Endothelial cell of umbilical vein (primary cell): ENCODE results near the gene PRIM2. TPM values are rescaled to one million over a fixed set of nuclear protein-coding genes. Genes with fewer than 3 reads are reported as not detected.

Source experiments
- BruUV-seq: library from RNA; stranded (reverse); fragments of 400-500 nt; replicated peaks from 2 replicates; lab custom pipeline; 2021; lab: Mats Ljungman, UMichigan
- CTCF ChIA-PET: fragments of 300-600, 350-600 bp; sonication (Branson Sonifier 250); formaldehyde crosslinking; loops from one replicate; lab custom pipeline; 2021; ENCODE audit warnings: antibody characterized with exemption, inconsistent platforms; lab: Charles Lee
- POLR2A ChIA-PET: fragments of 300-600, 350-600 bp; sonication (Branson Sonifier 250); formaldehyde crosslinking; loops from one replicate; lab custom pipeline; 2021; ENCODE audit warnings: antibody characterized with exemption, inconsistent platforms; lab: Charles Lee
- DNase-seq: peaks from one replicate; pipeline ENCODE4 v3.0.0-alpha.2; 2011; ENCODE audit warnings: low read depth, low spot score
- FAIRE-seq: peaks from 2 replicates; lab custom pipeline; 2011; peaks lifted over from hg19 to GRCh38; lab: Jason Lieb, UNC
- H2AFZ ChIP-seq: 2 replicates; pipeline ENCODE4 v1.6.0; 2012; ENCODE audit warnings: low read depth, low read length, control low read depth, inconsistent platforms
- H3K27ac ChIP-seq: 2 replicates; pipeline ENCODE4 v1.5.1; 2011; ENCODE audit warnings: low read depth, mild to moderate bottlenecking, control low read depth, low read length, moderate library complexity; ENCODE audit not compliant: insufficient read depth
- H3K27me3 ChIP-seq, 2 experiments: 2 replicates each; pipeline versions ENCODE4 v1.6.0 to v1.6.1; 2011; ENCODE audit warnings: low read length in 2 of 2, mixed read lengths in 1 of 2; ENCODE audit not compliant: control insufficient read depth in 2 of 2, insufficient read depth in 2 of 2
- H3K36me3 ChIP-seq, 2 experiments: 2 replicates in 1 of 2; 3 replicates in 1 of 2; pipeline ENCODE4 v1.5.1; 2011; ENCODE audit warnings: low read length in 2 of 2, mild to moderate bottlenecking in 1 of 2, moderate library complexity in 1 of 2; ENCODE audit not compliant: control insufficient read depth in 2 of 2, insufficient read depth in 2 of 2; ENCODE audit errors: extremely low read depth in 1 of 2
- H3K4me1 ChIP-seq: 3 replicates; pipeline ENCODE4 v1.5.1; 2011; ENCODE audit warnings: mild to moderate bottlenecking, low read length; ENCODE audit not compliant: control insufficient read depth, insufficient read depth; ENCODE audit errors: extremely low read depth
- H3K4me2 ChIP-seq: 2 replicates; pipeline ENCODE4 v1.6.1; 2011; ENCODE audit warnings: low read length, control low read depth, mixed read lengths; ENCODE audit not compliant: insufficient read depth
- H3K4me3 ChIP-seq, 3 experiments: fragments of 200-600 bp in 1 of 3; sonication (generic), shearing (Covaris generic) in 1 of 3; replicated peaks in 1 of 3; 2 replicates each; pipeline ENCODE4 v1.5.1; 2011 to 2016; ENCODE audit warnings: control low read depth in 3 of 3, low read length in 3 of 3, mild to moderate bottlenecking in 2 of 3, inconsistent platforms in 1 of 3, low read depth in 1 of 3, moderate library complexity in 1 of 3; ENCODE audit not compliant: insufficient read depth in 1 of 3
- H3K79me2 ChIP-seq: 2 replicates; pipeline ENCODE4 v1.6.0; 2012; ENCODE audit warnings: low read length, inconsistent platforms; ENCODE audit not compliant: control insufficient read depth, insufficient read depth
- H3K9ac ChIP-seq: replicated peaks from 2 replicates; pipeline ENCODE3; 2011; ENCODE audit warnings: low read length, control low read depth; ENCODE audit not compliant: insufficient read depth; ENCODE audit errors: extremely low read depth
- H3K9me1 ChIP-seq: replicated peaks from 3 replicates; pipeline ENCODE4 v1.6.0; 2011; ENCODE audit warnings: mild to moderate bottlenecking, low read length; ENCODE audit not compliant: control insufficient read depth, insufficient read depth; ENCODE audit errors: extremely low read depth
- H3K9me3 ChIP-seq: replicated peaks from 2 replicates; pipeline ENCODE4 v1.5.1; 2012; ENCODE audit warnings: low read length, inconsistent platforms; ENCODE audit not compliant: control insufficient read depth, insufficient read depth
- H4K20me1 ChIP-seq: replicated peaks from 2 replicates; pipeline ENCODE3; 2011; ENCODE audit warnings: mild to moderate bottlenecking, low read length; ENCODE audit not compliant: control insufficient read depth, insufficient read depth; ENCODE audit errors: extremely low read depth
- FOS ChIP-seq: IDR thresholded peaks from 2 replicates; pipeline ENCODE4 v1.6.1; 2011; ENCODE audit warnings: mild to moderate bottlenecking, low read length, moderate library complexity, borderline replicate concordance; ENCODE audit not compliant: insufficient read depth
- GATA2 ChIP-seq: IDR thresholded peaks from 2 replicates; pipeline ENCODE4 v1.7.0; 2011; ENCODE audit warnings: low read depth, mild to moderate bottlenecking, moderate library complexity, mixed read lengths, low read length; ENCODE audit not compliant: insufficient read length, insufficient read depth
- JUN ChIP-seq: IDR thresholded peaks from 2 replicates; pipeline ENCODE4 v1.6.1; 2011; ENCODE audit warnings: borderline replicate concordance, low read depth; ENCODE audit not compliant: insufficient read length, insufficient read depth
- MYC ChIP-seq: IDR thresholded peaks from one replicate; pipeline ENCODE4 v1.6.1; 2011; ENCODE audit warnings: mild to moderate bottlenecking, low read depth, low read length
- POLR2AphosphoS5 ChIP-seq: IDR thresholded peaks from 2 replicates; pipeline ENCODE4 v1.6.1; 2012; ENCODE audit warnings: low read depth, mild to moderate bottlenecking, control low read depth, low read length, moderate library complexity; ENCODE audit not compliant: insufficient read depth
- dilution Hi-C: fragments of 300-500 bp; cut with MboI; formaldehyde crosslinking; loops from one replicate; pipeline ENCODE4 v1.15.0; 2019; ENCODE audit warnings: low sequenced_read_pairs; ENCODE audit not compliant: extremely low pct_ligation_motif_present
- intact Hi-C: fragments of 100-400 bp; cut with micrococcal nuclease; formaldehyde crosslinking; loops from one replicate; pipeline ENCODE4 v1.10.0; 2022
- polyA plus RNA-seq, 4 experiments: library from polyadenylated mRNA; depleted of rRNA in 3 of 4; stranded (reverse) in 3 of 4; unstranded in 1 of 4; fragments of >200 nt; gene quantifications; 2 replicates each; pipeline versions ENCODE4 v1.2.1 to v1.2.3, GENCODE V29; 2011 to 2012; ENCODE audit warnings: missing spikeins in 1 of 4
- total RNA-seq: library from RNA; stranded (reverse); gene quantifications from 2 replicates; pipeline ENCODE4 v1.2.3, GENCODE V29; 2021
- TF ChIP-seq, protein P1 (sequence below): IDR thresholded peaks from 2 replicates; pipeline ENCODE4 v1.6.1; 2011; ENCODE audit not compliant: insufficient read depth, insufficient read length

The PRIM2 gene
- total and polyA plus RNA-seq, 2 donors (not counting 3 experiments of a cell fraction or from before 2014, with no cell fraction given) = 5.3 to 21.0 TPM

DNA sequence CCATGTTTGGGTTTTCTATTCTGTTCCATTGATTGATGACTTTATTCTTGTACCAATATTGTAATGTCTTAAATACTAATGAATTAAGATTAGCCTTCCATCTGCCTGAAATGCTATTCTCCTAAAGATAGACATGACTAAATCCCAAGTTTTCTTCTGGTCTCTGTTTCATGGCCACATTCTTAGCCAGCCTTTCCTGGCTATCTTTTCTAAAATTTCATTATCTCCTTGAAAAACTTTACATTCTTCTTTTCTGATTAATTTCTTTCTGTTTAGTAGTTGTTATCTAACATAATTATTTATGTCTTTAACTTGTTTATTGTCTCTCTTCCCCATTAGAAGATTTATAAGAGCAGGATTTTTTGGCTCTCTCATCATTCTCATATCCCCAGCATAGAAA, 4.4 kb upstream of the PRIM2 start:
- no peak overlapping the region for H3K4me2 ChIP-seq
- no peaks in the 10 kb centered on the region for H3K9me1 ChIP-seq
- H3K36me3 ChIP-seq = no peaks in the 10 kb centered on the region
- peak overlapping the region; percentile 96 for H2AFZ ChIP-seq
- no TSS peak for BruUV-seq
- no peaks in the 10 kb centered on the region for H4K20me1 ChIP-seq
- H3K4me3 ChIP-seq = no peak overlapping the region
- H3K79me2 ChIP-seq = peaks cover 5% of the 10 kb centered on the region
- peak overlapping the region; percentile 79 for H3K27ac ChIP-seq
- intact Hi-C loops = loop anchor here (10.0 kb wide), 1 partner anchor 668 kb away; the partner anchor contains the start of gene DST
- no peaks in the 10 kb centered on the region for H3K9me3 ChIP-seq
- POLR2A ChIA-PET = no interaction called here
- no peak for DNase-seq
- CTCF ChIA-PET = interaction anchor here (1.1 to 4.8 kb wide), 9 partner anchors 8 to 410 kb away, joined by 3 to 170 read pairs (median 7); partner anchors contain the start of genes BEND6 and RAB23
- H3K9ac ChIP-seq = peak overlapping the region; percentile 48
- H3K27me3 ChIP-seq = no peaks in the 10 kb centered on the region
- TF ChIP-seq FOS (no peak), POLR2AphosphoS5 (no peak), GATA2 (no peak)
- no peak for FAIRE-seq
- H3K4me1 ChIP-seq = peaks cover 27% of the 10 kb centered on the region
- dilution Hi-C loops = loop anchor here (25.0 kb wide), 1 partner anchor 701 kb away; no protein-coding TSS in a partner anchor

DNA sequence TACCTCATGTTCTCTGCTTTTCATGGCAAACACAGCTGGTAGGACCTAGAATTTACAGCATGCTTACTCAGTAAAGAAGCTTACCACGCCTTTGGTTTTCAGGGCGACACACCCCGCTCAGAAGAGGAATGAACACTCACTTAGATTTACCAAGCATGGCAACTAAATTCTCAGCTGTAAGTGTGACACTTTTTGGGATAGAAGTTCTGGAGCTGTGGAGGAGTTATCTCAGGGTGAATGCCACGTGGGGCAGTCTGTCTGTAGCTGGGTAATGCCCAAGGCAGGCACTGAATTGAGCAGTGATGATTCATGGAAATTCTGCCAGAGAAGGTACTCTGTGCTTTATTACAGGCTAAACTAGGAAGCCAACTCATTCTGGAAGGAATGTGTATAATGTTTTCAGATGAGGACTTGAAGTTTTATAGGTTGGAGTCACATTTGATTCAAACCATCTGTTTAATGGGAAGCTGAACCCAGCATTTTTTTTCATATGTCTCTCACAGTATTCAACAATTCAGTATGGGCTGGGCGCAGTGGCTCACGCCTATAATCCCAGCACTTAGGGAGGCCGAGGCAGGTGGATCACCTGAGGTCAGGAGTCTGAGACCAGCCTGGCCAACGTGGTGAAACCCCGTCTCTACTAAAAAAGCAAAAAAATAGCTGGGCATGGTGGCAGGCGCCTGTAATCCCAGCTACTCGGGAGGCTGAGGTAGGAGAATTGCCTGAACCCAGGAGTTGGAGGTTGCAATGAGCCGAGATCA, 3.5 kb upstream of the PRIM2 start:
- FAIRE-seq (peak; percentile 52), DNase-seq (peak; percentile 88)
- Histone ChIP-seq H3K9me3 (no peaks in the 10 kb centered on the region), H2AFZ (peak overlapping the region; percentile 96), H3K79me2 (peaks cover 11% of the 10 kb centered on the region), H3K9ac (peak overlapping the region; percentile 48), H4K20me1 (no peaks in the 10 kb centered on the region), H3K9me1 (no peaks in the 10 kb centered on the region), H3K36me3 (no peaks in the 10 kb centered on the region), H3K4me1 (peaks cover 34% of the 10 kb centered on the region), H3K27me3 (no peaks in the 10 kb centered on the region), H3K4me2 (peak overlapping the region; percentile 38), H3K27ac (peak overlapping the region; percentile 79), H3K4me3 (no peak overlapping the region)
- POLR2A ChIA-PET = interaction anchor here (1.4 kb wide), 2 partner anchors 48 to 359 kb away, joined by 3 to 4 read pairs; partner anchors contain the start of gene BEND6
- TF ChIP-seq, protein P1, sequence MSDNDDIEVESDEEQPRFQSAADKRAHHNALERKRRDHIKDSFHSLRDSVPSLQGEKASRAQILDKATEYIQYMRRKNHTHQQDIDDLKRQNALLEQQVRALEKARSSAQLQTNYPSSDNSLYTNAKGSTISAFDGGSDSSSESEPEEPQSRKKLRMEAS = peak; percentile 25
- peak; percentile 85 for TF ChIP-seq MYC
- TF ChIP-seq JUN = peak; percentile 76
- no peak for TF ChIP-seq POLR2AphosphoS5
- TF ChIP-seq FOS = peak; percentile 86
- CTCF ChIA-PET = interaction anchor here (0.8 to 4.8 kb wide), 22 partner anchors 9 to 952 kb away, joined by 3 to 170 read pairs (median 4); partner anchors contain the start of genes BEND6, KIAA1586, RAB23 and ZNF451
- dilution Hi-C loops = loop anchor here (25.0 kb wide), 1 partner anchor 702 kb away; no protein-coding TSS in a partner anchor
- no TSS peak for BruUV-seq
- intact Hi-C loops = loop anchor here (10.0 kb wide), 1 partner anchor 669 kb away; the partner anchor contains the start of gene DST
